Immature natural killer cell (primary cell): ENCODE measurements around the gene PKDREJ. TPM values are rescaled to one million over a fixed set of nuclear protein-coding genes. Genes with fewer than 3 reads are reported as not detected.

Experiments
- DNase-seq, 3 donors: peaks; one replicate each; pipeline ENCODE4 v3.0.0; 2022; ENCODE audit warnings: mixed read lengths in 1 of 3
- H3K27ac Mint-ChIP-seq, 6 donors: one replicate each; pipeline ENCODE4 v1.8.0; 2020; ENCODE audit warnings: mixed read lengths in 6 of 6, mild to moderate bottlenecking in 5 of 6, inconsistent platforms in 4 of 6, moderate library complexity in 3 of 6
- H3K27me3 Mint-ChIP-seq, 3 donors: one replicate each; pipeline ENCODE4 v1.8.0; 2020 to 2021; ENCODE audit warnings: low read depth in 3 of 3, mild to moderate bottlenecking in 3 of 3, mixed read lengths in 3 of 3, moderate library complexity in 3 of 3, inconsistent platforms in 1 of 3
- H3K36me3 Mint-ChIP-seq, 3 donors: one replicate each; pipeline ENCODE4 v1.8.0; 2020; ENCODE audit warnings: mixed read lengths in 3 of 3, inconsistent platforms in 2 of 3, mild to moderate bottlenecking in 2 of 3
- H3K4me1 Mint-ChIP-seq, 2 donors: one replicate each; pipeline ENCODE4 v1.8.0; 2020; ENCODE audit warnings: inconsistent platforms in 2 of 2, mild to moderate bottlenecking in 2 of 2, mixed read lengths in 2 of 2, moderate library complexity in 1 of 2
- H3K4me3 Mint-ChIP-seq, 5 donors: one replicate each; pipeline ENCODE4 v1.8.0; 2020; ENCODE audit warnings: mild to moderate bottlenecking in 5 of 5, mixed read lengths in 5 of 5, inconsistent platforms in 3 of 5, moderate library complexity in 3 of 5
- H3K9me3 Mint-ChIP-seq, 6 donors: one replicate each; pipeline ENCODE4 v1.8.0; 2020; ENCODE audit warnings: mild to moderate bottlenecking in 6 of 6, mixed read lengths in 6 of 6, inconsistent platforms in 4 of 6, moderate library complexity in 3 of 6
- polyA plus RNA-seq, 3 donors: library from polyadenylated mRNA; unstranded; fragments of 300-500 nt; fragmentation: Illumina TruSeq; gene quantifications; one replicate each; pipeline ENCODE4 v1.2.3, GENCODE V29; 2021

PKDREJ gene
- polyA plus RNA-seq, 3 donors from 2014 or later = 0.20 to 0.59 TPM; not detected in 1

DNA sequence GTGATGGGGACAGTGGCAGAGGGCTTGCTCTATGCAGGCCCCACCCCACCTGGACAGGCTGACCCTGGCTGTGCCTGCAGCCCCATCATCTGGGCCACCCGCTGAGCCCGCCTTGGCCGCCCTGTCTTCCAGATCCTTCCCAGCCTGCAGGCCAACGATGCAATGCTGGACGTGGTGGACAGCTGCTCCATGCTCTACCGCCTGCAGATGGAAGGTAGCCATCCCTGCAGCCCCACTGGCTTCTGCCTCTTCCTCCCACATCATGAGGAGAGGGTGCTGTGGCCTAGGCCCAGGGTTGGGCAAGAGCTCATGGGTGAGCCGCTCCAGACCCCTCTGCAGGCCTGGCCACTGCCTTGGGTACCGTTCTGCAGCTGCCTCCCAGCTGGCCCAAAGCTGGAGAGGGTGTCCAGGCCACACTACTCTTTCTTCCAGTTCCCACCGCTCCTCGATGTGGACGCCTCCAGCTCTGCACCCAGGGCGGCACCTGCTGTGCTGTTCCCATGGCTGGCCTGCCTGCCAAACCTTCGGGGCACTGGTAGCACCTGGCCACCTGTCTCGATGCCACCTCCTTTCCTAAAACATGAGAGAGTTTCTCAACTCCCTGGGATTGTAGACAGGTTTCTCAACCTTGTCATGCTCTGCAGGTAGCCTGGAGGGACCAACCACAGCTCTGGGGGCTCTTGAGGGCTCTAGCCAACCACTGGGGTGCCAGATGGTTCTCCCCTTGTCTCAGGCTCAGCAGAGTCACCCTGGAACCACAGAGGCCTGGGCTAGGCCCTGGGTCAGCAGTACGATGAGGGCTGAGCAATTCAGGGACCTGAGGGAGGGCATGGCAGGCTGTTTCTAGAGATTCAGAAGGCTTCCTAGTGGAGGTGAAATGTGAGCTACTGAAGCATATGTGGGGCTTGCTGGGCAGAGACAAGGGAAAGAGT lies 24.1 kb upstream of the PKDREJ start:
- Mint-ChIP-seq H3K4me1 (peaks cover 90 to 95% of the 10 kb centered on the region in 2 donors), H3K4me3 (peak overlapping the region; percentile 69 to 90 (median 84)), H3K27me3 (peaks cover 16 to 46% (median 43%) of the 10 kb centered on the region in 3 donors), H3K36me3 (peaks cover 23 to 76% (median 38%) of the 10 kb centered on the region in 3 donors), H3K9me3 (no peaks in the 10 kb centered on the region), H3K27ac (peak overlapping the region; percentile 93 to 100 (median 99))
- no peak for DNase-seq

DNA sequence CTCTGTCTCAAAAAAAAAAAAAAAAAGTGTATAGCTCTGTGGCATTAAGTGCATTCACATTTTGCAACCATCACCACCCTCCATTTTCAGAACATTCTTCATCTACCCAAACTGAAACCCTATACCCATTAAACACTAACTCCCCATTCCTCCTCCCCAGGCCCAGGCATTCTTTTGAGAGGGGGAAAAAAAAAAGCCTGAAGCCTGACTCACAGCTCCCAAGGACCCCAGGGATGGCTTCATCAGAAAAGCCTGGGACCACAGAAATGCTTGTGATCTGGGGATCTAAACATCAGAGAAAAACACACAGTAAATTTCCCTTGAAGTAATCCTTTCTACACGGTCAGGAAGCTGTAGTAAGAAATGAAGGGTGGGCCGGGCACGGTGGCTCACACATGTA lies 22.9 kb upstream of the PKDREJ start:
- H3K36me3 Mint-ChIP-seq = peaks cover 25 to 73% (median 41%) of the 10 kb centered on the region in 3 donors
- no peaks in the 10 kb centered on the region for H3K9me3 Mint-ChIP-seq
- no peak for DNase-seq
- peaks cover 18 to 43% (median 41%) of the 10 kb centered on the region in 3 donors for H3K27me3 Mint-ChIP-seq
- H3K4me1 Mint-ChIP-seq = peaks cover 93 to 98% of the 10 kb centered on the region in 2 donors
- H3K27ac Mint-ChIP-seq = peak overlapping the region; percentile 80 to 100 (median 99)
- peak overlapping the region; percentile 58 to 97 (median 69) for H3K4me3 Mint-ChIP-seq

DNA sequence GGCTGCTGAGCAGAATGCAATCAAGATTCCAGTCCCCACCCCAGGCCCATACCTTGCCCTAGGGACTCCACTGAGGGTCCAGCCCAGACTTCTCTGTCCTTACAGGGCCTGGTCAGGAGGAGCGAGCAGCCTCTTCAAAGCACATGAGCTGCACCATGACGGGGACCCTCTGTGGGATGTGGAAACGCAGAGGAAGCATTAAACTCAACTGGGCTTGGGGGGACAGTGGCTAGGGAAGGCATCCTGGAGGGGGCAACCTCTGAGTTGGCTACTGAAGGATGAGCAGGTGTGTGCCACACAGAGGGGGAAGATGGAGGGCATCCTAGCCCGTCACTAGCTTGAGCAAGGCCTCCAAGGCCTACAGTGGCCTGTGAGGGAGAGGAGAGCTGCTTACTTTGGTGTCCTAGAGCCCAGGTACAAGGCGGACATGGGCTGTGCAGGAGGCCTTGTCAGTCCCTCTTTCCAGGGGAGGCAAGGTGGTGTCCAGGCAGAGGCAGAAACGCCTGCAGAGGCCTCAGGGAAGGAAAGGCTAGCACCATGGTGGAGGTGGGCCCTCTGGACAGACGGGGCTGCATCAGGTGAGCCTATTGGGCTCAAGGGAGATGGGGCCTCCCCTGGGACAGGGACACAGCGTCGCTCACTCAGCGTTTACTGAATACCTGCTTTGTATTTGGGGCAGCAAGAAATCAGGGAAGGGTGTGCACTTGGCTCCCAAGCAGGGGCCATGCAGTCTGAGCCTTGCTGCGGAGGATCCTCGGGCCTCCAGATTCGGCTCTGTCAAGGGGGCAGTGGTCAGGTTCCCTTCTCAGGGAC lies 18.9 kb upstream of the PKDREJ start:
- peaks cover 29 to 69% (median 51%) of the 10 kb centered on the region in 3 donors for H3K36me3 Mint-ChIP-seq
- H3K27ac Mint-ChIP-seq = peak overlapping the region; percentile 98 to 100 (median 99)
- DNase-seq = no peak
- H3K4me3 Mint-ChIP-seq = peak overlapping the region; percentile 93 to 98 (median 97)
- peaks cover 8 to 19% (median 11%) of the 10 kb centered on the region in 3 donors for H3K27me3 Mint-ChIP-seq
- H3K4me1 Mint-ChIP-seq = peaks cover 95 to 98% of the 10 kb centered on the region in 2 donors
- no peaks in the 10 kb centered on the region for H3K9me3 Mint-ChIP-seq

DNA sequence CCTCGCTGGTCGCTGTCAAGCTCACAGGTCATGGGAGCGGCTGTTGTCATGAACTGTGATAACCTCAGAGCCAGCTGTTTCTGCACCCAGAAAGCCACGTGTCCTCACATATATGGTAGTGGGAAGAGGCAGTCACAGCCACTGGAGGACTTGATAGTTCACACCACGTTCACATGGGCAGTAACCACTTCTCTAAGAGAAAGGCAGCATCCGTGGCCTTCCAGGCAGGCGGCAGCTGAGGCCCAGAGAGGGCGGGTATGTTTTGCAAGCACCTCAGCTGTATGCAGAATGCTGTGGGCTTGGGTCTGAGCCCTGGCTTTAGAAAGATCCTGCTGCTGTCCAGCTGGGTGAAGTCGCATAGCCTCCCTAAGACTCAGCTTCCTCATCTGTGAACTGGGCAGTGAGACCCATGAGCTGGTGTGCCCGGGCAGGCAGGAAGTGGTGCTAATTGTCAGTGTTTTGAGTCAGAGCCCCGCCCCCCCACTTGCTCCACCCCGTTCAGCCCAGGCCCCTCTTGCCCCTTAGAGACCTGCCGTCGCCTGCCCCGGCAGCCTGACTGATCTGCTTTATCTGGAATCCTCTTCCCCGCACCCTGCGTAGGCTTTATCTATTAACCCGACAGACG lies 18.0 kb upstream of the PKDREJ start:
- Mint-ChIP-seq H3K4me1 (peaks cover 93 to 98% of the 10 kb centered on the region in 2 donors), H3K9me3 (no peaks in the 10 kb centered on the region), H3K4me3 (peak overlapping the region; percentile 93 to 98 (median 97)), H3K27ac (peak overlapping the region; percentile 98 to 100 (median 99)), H3K27me3 (peaks cover 8 to 21% (median 11%) of the 10 kb centered on the region in 3 donors), H3K36me3 (peaks cover 31 to 70% (median 56%) of the 10 kb centered on the region in 3 donors)
- DNase-seq = peak; percentile 92 to 93 (median 93)

GRCh38 chr22:46280063-46280817 lies 17.1 kb upstream of the PKDREJ start:
- H3K27me3 Mint-ChIP-seq = peaks cover 8 to 18% (median 11%) of the 10 kb centered on the region in 3 donors
- peaks cover 32 to 70% (median 58%) of the 10 kb centered on the region in 3 donors for H3K36me3 Mint-ChIP-seq
- H3K9me3 Mint-ChIP-seq = no peaks in the 10 kb centered on the region
- peak overlapping the region; percentile 98 to 100 (median 99) for H3K27ac Mint-ChIP-seq
- peak overlapping the region; percentile 93 to 98 (median 97) for H3K4me3 Mint-ChIP-seq
- DNase-seq = peak in 2 of 3 donors; percentile 22 to 31
- peaks cover 95 to 98% of the 10 kb centered on the region in 2 donors for H3K4me1 Mint-ChIP-seq

DNA sequence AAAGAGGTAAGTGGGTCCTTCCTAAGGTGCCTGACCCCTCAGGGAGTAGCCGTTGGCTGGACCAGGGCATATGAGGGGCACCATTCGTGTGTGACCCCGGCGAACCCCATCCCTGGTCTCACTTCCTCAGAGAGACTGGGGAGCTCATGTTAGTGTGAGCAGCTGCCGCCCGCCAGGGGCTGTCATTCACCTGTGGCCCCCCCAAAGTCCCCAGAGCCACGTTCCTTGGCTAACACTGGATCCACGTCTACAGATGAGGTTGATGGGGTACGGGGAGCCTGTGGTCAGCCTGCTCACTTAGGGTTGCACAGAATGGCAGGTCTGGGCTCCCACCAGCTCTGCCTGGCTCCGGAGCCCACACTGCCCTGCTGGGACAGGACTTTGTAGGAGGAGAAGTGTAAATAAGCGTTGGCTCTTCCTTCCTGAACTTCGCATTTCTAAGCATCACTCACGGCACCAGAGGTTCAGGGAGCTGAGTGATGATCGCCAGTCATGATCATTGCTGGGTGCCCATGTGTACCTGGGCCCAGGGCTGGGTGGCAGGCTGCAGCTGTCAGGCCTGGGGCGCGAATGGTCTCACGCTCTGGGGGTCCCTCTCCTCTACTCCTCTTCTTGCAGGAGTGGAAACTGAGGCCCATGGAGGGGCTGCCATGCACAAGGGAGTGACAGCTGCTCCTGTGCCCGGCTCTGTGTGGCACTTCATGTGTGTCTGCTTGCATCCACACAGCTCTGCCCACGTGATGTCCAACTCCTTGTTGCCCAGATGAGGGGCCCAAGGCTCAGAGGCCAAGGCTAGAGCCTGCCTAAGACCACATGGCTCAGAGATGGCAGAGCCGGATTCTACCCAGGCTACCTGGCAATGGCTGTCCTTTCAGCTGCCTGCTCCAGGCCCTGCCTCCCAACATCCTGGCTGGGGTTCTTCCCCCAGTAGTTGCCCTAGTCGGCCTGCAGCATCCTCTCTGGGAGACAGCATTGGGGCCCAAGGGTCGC lies 15.8 kb upstream of the PKDREJ start:
- no peak for DNase-seq
- Mint-ChIP-seq H3K9me3 (no peaks in the 10 kb centered on the region), H3K36me3 (peaks cover 25 to 70% (median 54%) of the 10 kb centered on the region in 3 donors), H3K27me3 (peaks cover 8 to 15% (median 11%) of the 10 kb centered on the region in 3 donors), H3K4me3 (peak overlapping the region in 4 of 5 donors; percentile 73 to 98 (median 96)), H3K27ac (peak overlapping the region; percentile 98 to 100 (median 99)), H3K4me1 (peaks cover 88 to 89% of the 10 kb centered on the region in 2 donors)

- peaks cover 65 to 67% of the 10 kb centered on the region in 2 donors for H3K4me1 Mint-ChIP-seq
- no peak for DNase-seq
- H3K27me3 Mint-ChIP-seq = peaks cover 6 to 13% (median 8%) of the 10 kb centered on the region in 3 donors
- H3K27ac Mint-ChIP-seq = peak overlapping the region; percentile 87 to 99 (median 93)
- peak overlapping the region; percentile 71 to 85 (median 77) for H3K4me3 Mint-ChIP-seq
- H3K36me3 Mint-ChIP-seq = peaks cover 23 to 61% (median 39%) of the 10 kb centered on the region in 3 donors
- H3K9me3 Mint-ChIP-seq = no peaks in the 10 kb centered on the region
Observed at GRCh38 chr22:46276563-46276962, 13.4 kb upstream of the PKDREJ start.

DNA sequence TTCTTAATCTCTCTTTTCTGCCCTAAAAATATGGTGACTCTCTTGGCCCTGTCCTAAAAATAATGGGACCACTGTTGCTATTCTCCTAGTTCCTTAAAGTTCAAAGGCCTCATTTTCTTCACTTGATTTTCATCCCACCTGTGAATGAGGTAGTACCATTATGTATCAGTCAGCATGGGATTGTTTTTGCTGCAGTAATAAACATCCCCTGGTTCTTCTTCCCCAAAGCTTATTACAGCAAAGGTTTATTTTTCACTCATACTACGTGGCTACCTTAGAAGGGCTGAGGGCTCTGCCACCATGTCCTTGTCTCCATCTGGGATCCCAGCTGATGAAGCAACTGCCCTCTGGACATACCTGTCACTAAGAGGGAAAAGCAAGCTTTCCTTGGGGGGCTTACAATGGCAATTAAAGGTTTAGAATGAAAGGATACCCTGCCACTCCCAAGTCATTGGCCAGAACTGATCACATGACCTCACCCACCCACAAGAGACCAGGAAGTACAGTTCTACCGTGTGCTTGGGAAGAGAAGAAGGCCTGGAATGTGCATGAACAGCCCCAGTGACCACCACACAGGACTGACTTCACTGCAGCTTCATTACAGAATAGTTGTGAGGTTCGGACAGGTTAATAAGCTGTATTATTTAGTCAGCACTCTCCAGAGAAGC lies 12.4 kb upstream of the PKDREJ start:
- H3K36me3 Mint-ChIP-seq = peaks cover 20 to 56% (median 35%) of the 10 kb centered on the region in 3 donors
- H3K9me3 Mint-ChIP-seq = no peaks in the 10 kb centered on the region
- H3K27ac Mint-ChIP-seq = peak overlapping the region; percentile 77 to 99 (median 92)
- peaks cover 0 to 6% (median 2%) of the 10 kb centered on the region in 3 donors for H3K27me3 Mint-ChIP-seq
- H3K4me3 Mint-ChIP-seq = peak overlapping the region; percentile 58 to 77 (median 66)
- no peak for DNase-seq
- peaks cover 56 to 60% of the 10 kb centered on the region in 2 donors for H3K4me1 Mint-ChIP-seq

GRCh38 chr22:46274381-46274780 lies 11.2 kb upstream of the PKDREJ start:
- Mint-ChIP-seq H3K9me3 (no peaks in the 10 kb centered on the region), H3K27ac (no peak overlapping the region), H3K4me1 (peaks cover 55 to 59% of the 10 kb centered on the region in 2 donors), H3K4me3 (no peak overlapping the region), H3K36me3 (peaks cover 20 to 58% (median 44%) of the 10 kb centered on the region in 3 donors), H3K27me3 (peaks cover 0 to 7% (median 0%) of the 10 kb centered on the region in 3 donors)
- DNase-seq = no peak

DNA sequence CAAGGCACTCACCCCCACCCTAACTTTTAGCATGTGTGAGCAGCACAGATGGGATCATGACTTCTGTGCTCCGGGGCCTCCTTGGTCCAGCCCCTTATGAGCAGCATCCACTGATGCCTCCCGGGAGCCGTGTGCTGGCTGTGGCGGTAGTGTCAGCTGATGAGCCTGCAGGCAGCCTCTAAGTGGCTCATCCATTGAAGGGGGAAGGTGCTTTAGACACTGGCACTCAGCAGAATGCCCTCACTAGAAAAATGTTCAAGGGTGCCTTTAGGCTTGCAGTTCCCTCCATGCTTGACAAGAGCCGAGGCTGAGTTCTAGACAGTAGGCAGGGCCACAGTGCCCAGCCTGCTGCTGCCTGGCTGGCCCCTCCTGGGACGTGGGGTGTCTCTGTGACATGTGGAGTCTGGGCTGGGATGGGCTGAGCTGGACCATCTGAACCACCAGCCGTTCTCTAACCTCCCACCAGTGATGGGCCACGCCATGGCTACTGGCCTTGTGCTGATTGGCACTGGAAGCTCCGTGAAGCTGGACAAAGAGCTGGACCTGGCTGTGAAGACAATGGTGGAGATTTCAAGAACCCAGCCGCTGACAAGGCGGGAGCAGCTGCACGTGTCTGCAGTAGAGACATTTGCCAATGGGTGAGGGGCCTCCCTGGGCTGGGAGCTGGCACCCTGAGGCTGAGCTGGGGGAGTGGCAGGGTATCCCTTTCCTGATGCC lies 10.4 kb upstream of the PKDREJ start:
- Mint-ChIP-seq H3K4me1 (peaks cover 53 to 59% of the 10 kb centered on the region in 2 donors), H3K36me3 (peaks cover 20 to 52% (median 45%) of the 10 kb centered on the region in 3 donors), H3K27me3 (peaks cover 0 to 7% (median 0%) of the 10 kb centered on the region in 3 donors), H3K27ac (peak overlapping the region in 1 of 6 donors; percentile 72), H3K9me3 (no peaks in the 10 kb centered on the region), H3K4me3 (no peak overlapping the region)
- no peak for DNase-seq
